DOHH2 (cell line): Measurements from ENCODE around the gene SLC4A1AP.

Experiments
- CTCF ChIP-seq: fragments of 200-600 bp; sonication (generic); IDR thresholded peaks from one replicate; pipeline ENCODE4 v1.5.1; 2014; ENCODE audit warnings: antibody characterized with exemption, mild to moderate bottlenecking, low read depth, low read length; ENCODE audit not compliant: poor library complexity, severe bottlenecking
- EZH2phosphoT487 ChIP-seq: fragments of 200-600 bp; sonication (generic); IDR thresholded peaks from 2 replicates; pipeline ENCODE4 v1.6.1; 2017; ENCODE audit warnings: borderline replicate concordance, mild to moderate bottlenecking, antibody characterized with exemption, low read length, moderate library complexity, mixed read lengths

- TF ChIP-seq CTCF (no peak), EZH2phosphoT487 (no peak)
Measured at GRCh38 chr2:27701676-27702075, 38.0 kb downstream of the SLC4A1AP start.
